HG02885 (cell line): ENCODE measurements around the gene SERPINI1.

ENCODE experiments used
- ATAC-seq: cut with Tn5 transposase; IDR thresholded peaks from one replicate; pipeline ENCODE4 v1.9.1; 2021; ENCODE audit warnings: mild to moderate bottlenecking; ENCODE audit not compliant: unreplicated experiment, poor library complexity

The SERPINI1 gene

GRCh38 chr3:167872941-167873340, 137.4 kb downstream of the SERPINI1 start:
- ATAC-seq = no peak

GRCh38 chr3:167874671-167875372, 139.3 kb downstream of the SERPINI1 start:
- ATAC-seq = no peak
